ENCODE results near the gene ZNF518A. TPM values are rescaled to one million over a fixed set of nuclear protein-coding genes. Genes with fewer than 3 reads are reported as not detected.

The ZNF518A gene
- total and polyA plus RNA-seq, 9 of the 15 experiments (the other 6 are each of a cell fraction or from before 2014, with no cell fraction given) = 6.3 to 30.0 (median 17.4) TPM

- TF ChIP-seq FOXK2 (conservative IDR thresholded peaks at IDR 0.05 in 1 of 2, IDR thresholded peaks at IDR 0.05 in 1 of 2; ENCODE audit: low read depth in 2 of 2) (no peak; a peak in 1 of 4 replicates), KAT7 (CRISPR knock-in tag; IDR thresholded peaks at IDR 0.05; ENCODE audit: borderline replicate concordance) (peak; percentile 66; the same call in 1 of the 2 replicates), HEY1 (CRISPR knock-in tag; IDR thresholded peaks at IDR 0.05; ENCODE audit: borderline replicate concordance) (no peak), ARID1B (IDR thresholded peaks at IDR 0.05) (peak; percentile 23; the same call in 1 of the 2 replicates), HNRNPLL (IDR thresholded peaks at IDR 0.05; ENCODE audit: low read depth, low read length, poor library complexity, severe bottlenecking) (peak; percentile 44), PHF8 (IDR thresholded peaks at IDR 0.05; ENCODE audit: borderline replicate concordance, low read length) (peak; percentile 82), STAG1 (CRISPR knock-in tag; IDR thresholded peaks at IDR 0.05; ENCODE audit: borderline replicate concordance) (no peak), FUS (optimal IDR thresholded peaks at IDR 0.05; ENCODE audit: low read depth, low read length) (no peak), FOXJ2 (tag; IDR thresholded peaks at IDR 0.05) (0 out of 2 replicates have a peak, but pooled peaks have one; percentile 30), PHF21A (IDR thresholded peaks at IDR 0.05; ENCODE audit: borderline replicate concordance, low read depth) (no peak; the same call in 1 of the 2 replicates), L3MBTL2 (IDR thresholded peaks at IDR 0.05) (peak; percentile 72), CHD4 (IDR thresholded peaks at IDR 0.05; ENCODE audit: insufficient read depth, insufficient replicate concordance, low read depth, low read length, poor library complexity, severe bottlenecking) (no peak), KLF13 (tag; IDR thresholded peaks at IDR 0.05; ENCODE audit: borderline replicate concordance, low read depth) (0 out of 2 replicates have a peak, but pooled peaks have one; percentile 8), CREB1 (IDR thresholded peaks at IDR 0.05) (peak; percentile 60), CREB1 (CRISPR knock-in tag; IDR thresholded peaks at IDR 0.05) (0 out of 2 replicates have a peak, but pooled peaks have one; percentile 47)
- TF ChIP-seq, protein P1, sequence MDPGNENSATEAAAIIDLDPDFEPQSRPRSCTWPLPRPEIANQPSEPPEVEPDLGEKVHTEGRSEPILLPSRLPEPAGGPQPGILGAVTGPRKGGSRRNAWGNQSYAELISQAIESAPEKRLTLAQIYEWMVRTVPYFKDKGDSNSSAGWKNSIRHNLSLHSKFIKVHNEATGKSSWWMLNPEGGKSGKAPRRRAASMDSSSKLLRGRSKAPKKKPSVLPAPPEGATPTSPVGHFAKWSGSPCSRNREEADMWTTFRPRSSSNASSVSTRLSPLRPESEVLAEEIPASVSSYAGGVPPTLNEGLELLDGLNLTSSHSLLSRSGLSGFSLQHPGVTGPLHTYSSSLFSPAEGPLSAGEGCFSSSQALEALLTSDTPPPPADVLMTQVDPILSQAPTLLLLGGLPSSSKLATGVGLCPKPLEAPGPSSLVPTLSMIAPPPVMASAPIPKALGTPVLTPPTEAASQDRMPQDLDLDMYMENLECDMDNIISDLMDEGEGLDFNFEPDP (CRISPR knock-in tag; IDR thresholded peaks at IDR 0.05) = no peak
These were observed at the start of gene ZNF518A (continued) for GRCh38 chr10:96129387-96130325.
